Smooth muscle cell (in vitro differentiated cells): ENCODE data around the gene NUDT3. TPM values are rescaled to one million over a fixed set of nuclear protein-coding genes. Genes with fewer than 3 reads are reported as not detected.
"Not testable (repeated sequence)": the region's sequence is repeated elsewhere in the genome, so short reads cannot be mapped to it uniquely, and the experiment has no call there.

Experiments used
- DNase-seq: peaks from one replicate; lab custom pipeline; 2025; ENCODE audit not compliant: unreplicated experiment; lab: John Stamatoyannopoulos, UW
- H2AFZ ChIP-seq: fragments of 200-600 bp; sonication (generic); 2 replicates; pipeline ENCODE4 v1.6.0; 2016; ENCODE audit warnings: antibody characterized with exemption, low read depth, mild to moderate bottlenecking
- H3F3A ChIP-seq: fragments of 200-600 bp; sonication (generic); 2 replicates; pipeline ENCODE4 v1.6.0; 2017; ENCODE audit warnings: antibody characterized with exemption, low read depth
- H3K27ac ChIP-seq: fragments of 200-600 bp; sonication (generic); 2 replicates; pipeline ENCODE4 v1.5.1; 2016; ENCODE audit warnings: low read depth, mild to moderate bottlenecking
- H3K27me3 ChIP-seq: fragments of 200-600 bp; sonication (generic); 2 replicates; pipeline ENCODE4 v1.6.1; 2016; ENCODE audit warnings: low read depth, mild to moderate bottlenecking
- H3K36me3 ChIP-seq: fragments of 200-600 bp; sonication (generic); 2 replicates; pipeline ENCODE4 v1.5.1; 2016; ENCODE audit warnings: low read depth
- H3K4me1 ChIP-seq: fragments of 200-600 bp; sonication (generic); 2 replicates; pipeline ENCODE4 v1.5.1; 2016; ENCODE audit warnings: low read depth
- H3K4me2 ChIP-seq: fragments of 200-600 bp; sonication (generic); 2 replicates; pipeline ENCODE4 v1.6.0; 2016; ENCODE audit warnings: mild to moderate bottlenecking
- H3K4me3 ChIP-seq: fragments of 200-600 bp; sonication (generic); 2 replicates; pipeline ENCODE4 v1.5.1; 2016; ENCODE audit warnings: mild to moderate bottlenecking
- H3K79me2 ChIP-seq: fragments of 200-600 bp; sonication (generic); 2 replicates; pipeline ENCODE4 v1.6.0; 2016; ENCODE audit warnings: low read depth, mild to moderate bottlenecking
- H3K9ac ChIP-seq: fragments of 200-600 bp; sonication (generic); 2 replicates; pipeline ENCODE4 v1.6.0; 2016; ENCODE audit warnings: low read depth
- H3K9me3 ChIP-seq: fragments of 200-600 bp; sonication (generic); replicated peaks from 2 replicates; pipeline ENCODE4 v1.5.1; 2016; ENCODE audit warnings: low read depth
- H4K20me1 ChIP-seq: fragments of 200-600 bp; sonication (generic); 2 replicates; pipeline ENCODE4 v1.6.0; 2016; ENCODE audit warnings: low read depth
- CTCF ChIP-seq: fragments of 200-600 bp; sonication (generic); IDR thresholded peaks from 2 replicates; pipeline ENCODE4 v1.5.1; 2017; ENCODE audit warnings: borderline replicate concordance, mild to moderate bottlenecking, antibody characterized with exemption; ENCODE audit not compliant: insufficient read depth, poor library complexity, severe bottlenecking
- WGBS: methylation state at CpG from one replicate; pipeline ENCODE4 v1.1.7; 2016; ENCODE audit warnings: low lambda C conversion rate; 5-methylcytosine and 5-hydroxymethylcytosine counted together
- polyA plus RNA-seq: library from polyadenylated mRNA; unstranded; fragments of >200 nt; fragmentation: Nextera tagmentation; extraction: Ambion mirVana; gene quantifications from 2 replicates; pipeline ENCODE4 v1.2.1, GENCODE V29; 2016
- total RNA-seq: library from RNA; depleted of rRNA; stranded (reverse); fragments of >200 nt; gene quantifications from 2 replicates; pipeline ENCODE4 v1.2.3, GENCODE V29; 2014

Gene NUDT3
- total and polyA plus RNA-seq, 2 experiments from 2014 or later = 7.5 to 12.9 TPM

GRCh38 chr6:34414999-34415858 is 22.8 kb upstream of the NUDT3 start:
- DNase-seq = no peak
- Histone ChIP-seq H3K79me2 (no peaks in the 10 kb centered on the region), H4K20me1 (peaks cover 44% of the 10 kb centered on the region), H3K27me3 (no peaks in the 10 kb centered on the region), H3K36me3 (peaks cover 10% of the 10 kb centered on the region), H3K4me3 (no peak overlapping the region), H3K27ac (no peak overlapping the region), H3K9me3 (no peaks in the 10 kb centered on the region), H3K4me1 (no peaks in the 10 kb centered on the region), H2AFZ (no peak overlapping the region), H3F3A (peaks cover 31% of the 10 kb centered on the region), H3K9ac (no peak overlapping the region), H3K4me2 (no peak overlapping the region)
- peak; percentile 29 for TF ChIP-seq CTCF
- WGBS = 89% methylated on average over 11 of the region's 11 CpGs

- no peak for TF ChIP-seq CTCF
- no peaks in the 10 kb centered on the region for H3K79me2 ChIP-seq
- peaks cover 5% of the 10 kb centered on the region for H3K36me3 ChIP-seq
- H3K4me2 ChIP-seq = no peak overlapping the region
- H3K4me1 ChIP-seq = no peaks in the 10 kb centered on the region
- WGBS = 95% methylated on average over 5 of the region's 5 CpGs
- H3K4me3 ChIP-seq = no peak overlapping the region
- no peaks in the 10 kb centered on the region for H3K27me3 ChIP-seq
- H3F3A ChIP-seq = peaks cover 20% of the 10 kb centered on the region
- H3K9ac ChIP-seq = no peak overlapping the region
- H3K27ac ChIP-seq = no peak overlapping the region
- no peaks in the 10 kb centered on the region for H3K9me3 ChIP-seq
- H2AFZ ChIP-seq = no peak overlapping the region
- no peak for DNase-seq
- peaks cover 23% of the 10 kb centered on the region for H4K20me1 ChIP-seq
These were observed 20.3 kb upstream of the NUDT3 start for GRCh38 chr6:34412643-34413214.

GRCh38 chr6:34412016-34412415 is 19.5 kb upstream of the NUDT3 start:
- Histone ChIP-seq H3F3A (peaks cover 12% of the 10 kb centered on the region), H2AFZ (no peak overlapping the region), H3K79me2 (no peaks in the 10 kb centered on the region), H3K36me3 (peaks cover 1% of the 10 kb centered on the region), H3K27me3 (no peaks in the 10 kb centered on the region), H3K4me3 (no peak overlapping the region), H3K9ac (no peak overlapping the region), H3K27ac (no peak overlapping the region), H3K9me3 (no peaks in the 10 kb centered on the region), H3K4me2 (no peak overlapping the region), H3K4me1 (no peaks in the 10 kb centered on the region), H4K20me1 (peaks cover 16% of the 10 kb centered on the region)
- no peak for TF ChIP-seq CTCF
- no peak for DNase-seq
- WGBS = 93% methylated on average over 5 of the region's 5 CpGs

- not testable (repeated sequence) for H4K20me1 ChIP-seq, H2AFZ ChIP-seq, H3K27me3 ChIP-seq, DNase-seq, H3K79me2 ChIP-seq, H3K36me3 ChIP-seq, H3K27ac ChIP-seq, H3K4me2 ChIP-seq, H3K4me3 ChIP-seq, H3F3A ChIP-seq, H3K4me1 ChIP-seq, H3K9me3 ChIP-seq, H3K9ac ChIP-seq
- WGBS = 97% methylated on average over 1 of the region's 1 CpG
These were observed 15.4 kb upstream of the NUDT3 start for GRCh38 chr6:34407915-34408314.
